Ascending aorta (tissue), 2 donors: ENCODE measurements around the gene ETV7. TPM values are rescaled to one million over a fixed set of nuclear protein-coding genes. Genes with fewer than 3 reads are reported as not detected.
A peak's percentile ranks its signal among the peaks of the same experiment; 100 is the strongest.

Source experiments
- DNase-seq, 2 donors: peaks; one replicate each; pipeline ENCODE4 v3.0.0-alpha.2; 2019; ENCODE audit warnings: low spot score in 2 of 2
- H3K27ac ChIP-seq, 2 donors: fragments of 200-600 bp; sonication (generic); one replicate each; pipeline ENCODE4 v1.5.1; 2016 to 2017; ENCODE audit warnings: mild to moderate bottlenecking in 1 of 2
- H3K27me3 ChIP-seq: fragments of 200-600 bp; sonication (generic); one replicate; pipeline ENCODE4 v1.5.1; 2017
- H3K36me3 ChIP-seq, 2 donors: fragments of 200-600 bp; sonication (generic); one replicate each; pipeline ENCODE4 v1.5.1; 2016
- H3K4me1 ChIP-seq, 2 donors: fragments of 200-600 bp; sonication (generic); one replicate each; pipeline ENCODE4 v1.5.1; 2016 to 2017; ENCODE audit warnings: mild to moderate bottlenecking in 1 of 2
- H3K4me3 ChIP-seq, 2 donors: fragments of 200-600 bp; sonication (generic); one replicate each; pipeline ENCODE4 v1.5.1; 2016 to 2017; ENCODE audit warnings: mild to moderate bottlenecking in 1 of 2
- H3K9me3 ChIP-seq, 2 donors: fragments of 200-600 bp; sonication (generic); one replicate each; pipeline ENCODE4 v1.5.1; 2016
- CTCF ChIP-seq, 3 experiments: fragments of 200-600 bp in 2 of 3; fragments of 450-650 bp in 1 of 3; sonication (generic) in 2 of 3; IDR thresholded peaks; one replicate each; pipeline ENCODE4 v1.5.1; 2016 to 2019; ENCODE audit warnings: antibody characterized with exemption in 3 of 3, mild to moderate bottlenecking in 1 of 3, moderate library complexity in 1 of 3
- intact Hi-C: fragments of 100-400 bp; cut with DNase I; formaldehyde crosslinking; loops from one replicate; pipeline ENCODE4 v1.15.1; 2023
- total RNA-seq: library from RNA; depleted of rRNA; stranded (reverse); fragments of >200 nt; gene quantifications from one replicate; pipeline ENCODE4 v1.1.0, GENCODE V29; 2016

Gene ETV7
- total RNA-seq, 1 donor from 2014 or later: not detected

DNA sequence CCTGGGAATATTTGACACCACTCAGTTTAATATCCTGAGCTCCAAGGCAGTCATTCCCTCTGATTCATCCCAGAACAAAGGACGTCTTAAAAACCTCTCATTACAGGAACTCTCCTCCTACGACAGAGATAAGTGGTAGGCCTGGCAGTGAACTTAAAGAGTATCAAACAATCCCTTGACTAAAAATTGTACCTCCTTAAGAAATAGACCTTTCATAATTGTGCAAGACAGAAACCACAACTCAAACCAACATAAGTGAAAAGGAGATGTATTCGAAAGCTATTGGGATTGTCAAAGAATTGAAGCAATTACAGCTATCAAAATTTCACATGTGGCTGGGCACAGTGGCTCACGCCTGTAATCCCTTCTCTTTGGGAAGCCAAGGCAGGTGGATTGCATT is 31.6 kb downstream of the ETV7 start:
- intact Hi-C loops: no loop called here
- DNase-seq: no peak
- no peak overlapping the region for H3K4me3 ChIP-seq
- H3K4me1 ChIP-seq: peaks cover 0 to 34% of the 10 kb centered on the region in 2 donors
- TF ChIP-seq CTCF (IDR thresholded peaks at IDR 0.05): no peak
- H3K27me3 ChIP-seq: no peaks in the 10 kb centered on the region
- H3K9me3 ChIP-seq: no peaks in the 10 kb centered on the region
- H3K27ac ChIP-seq: no peak overlapping the region
- no peaks in the 10 kb centered on the region for H3K36me3 ChIP-seq

- Histone ChIP-seq H3K4me3 (no peak overlapping the region), H3K9me3 (no peaks in the 10 kb centered on the region), H3K4me1 (peaks cover 0 to 22% of the 10 kb centered on the region in 2 donors), H3K27ac (no peak overlapping the region), H3K36me3 (no peaks in the 10 kb centered on the region), H3K27me3 (no peaks in the 10 kb centered on the region)
- intact Hi-C loops: no loop called here
- no peak for DNase-seq
- TF ChIP-seq CTCF (IDR thresholded peaks at IDR 0.05): no peak
Observed at GRCh38 chr6:36353411-36353915, 34.0 kb downstream of the ETV7 start.

- intact Hi-C loops: no loop called here
- no peaks in the 10 kb centered on the region for H3K9me3 ChIP-seq
Observed at GRCh38 chr6:36352477-36353157, 34.9 kb downstream of the ETV7 start.

DNA sequence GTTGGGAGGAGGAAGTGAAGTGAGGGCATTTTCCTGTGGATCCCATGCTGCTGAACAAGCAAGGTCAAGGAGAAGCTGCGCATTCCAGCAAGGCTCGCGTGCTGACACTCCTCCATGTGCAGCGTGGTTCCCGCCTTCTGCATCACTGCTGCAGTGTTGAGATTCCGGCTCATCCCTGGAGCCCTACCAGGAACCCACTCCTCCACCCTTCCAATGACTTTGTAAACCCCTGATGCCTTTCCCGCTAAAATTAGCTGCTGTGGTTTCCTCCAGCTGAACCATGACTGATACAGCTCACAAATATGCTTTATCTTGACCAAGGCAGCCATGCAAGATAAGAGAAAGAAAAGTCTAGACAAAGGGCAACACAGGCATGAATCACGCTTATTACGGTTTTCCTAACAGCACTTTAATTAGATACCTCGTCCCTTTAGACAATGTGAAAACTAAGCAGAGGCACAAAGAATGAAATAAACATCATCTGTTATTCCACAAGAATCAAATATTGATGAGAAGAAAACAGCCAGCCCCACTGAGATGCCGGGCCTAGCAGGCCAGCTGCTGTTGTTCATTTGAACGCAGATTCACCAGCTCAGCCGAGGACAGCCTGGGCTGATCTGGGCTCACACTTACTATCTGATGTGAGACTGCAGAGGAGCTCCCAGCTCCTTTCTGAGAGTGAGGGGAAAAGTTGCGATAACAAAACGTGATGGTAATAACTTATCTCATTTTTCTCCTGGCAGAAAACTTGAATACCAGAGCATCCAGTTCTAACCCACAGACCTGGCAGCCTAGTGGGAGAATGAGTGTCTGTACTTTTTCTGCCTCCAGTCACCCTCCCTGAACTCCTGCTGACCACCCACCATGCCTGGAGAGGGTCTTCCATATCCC is 36.5 kb downstream of the ETV7 start:
- intact Hi-C loops: no loop called here
- H3K4me3 ChIP-seq: no peak overlapping the region
- H3K27ac ChIP-seq: peak overlapping the region; percentile 76 to 89
- H3K4me1 ChIP-seq: peaks cover 0 to 20% of the 10 kb centered on the region in 2 donors
- DNase-seq: peak in 1 of 2 donors; percentile 77
- no peaks in the 10 kb centered on the region for H3K27me3 ChIP-seq
- TF ChIP-seq CTCF (IDR thresholded peaks at IDR 0.05): no peak
- H3K36me3 ChIP-seq: no peaks in the 10 kb centered on the region
- no peaks in the 10 kb centered on the region for H3K9me3 ChIP-seq

More at GRCh38 chr6:36352477-36353157, 34.9 kb downstream of the ETV7 start:
- H3K36me3 ChIP-seq: no peaks in the 10 kb centered on the region
- H3K27me3 ChIP-seq: no peaks in the 10 kb centered on the region
- no peak for TF ChIP-seq CTCF (IDR thresholded peaks at IDR 0.05)
- no peak overlapping the region for H3K4me3 ChIP-seq
- peaks cover 0 to 20% of the 10 kb centered on the region in 2 donors for H3K4me1 ChIP-seq
- H3K27ac ChIP-seq: peak overlapping the region; percentile 76 to 89
- no peak for DNase-seq

GRCh38 chr6:36350082-36350481 is 37.4 kb downstream of the ETV7 start:
- Histone ChIP-seq H3K27ac (peak overlapping the region; percentile 76 to 89), H3K4me3 (no peak overlapping the region), H3K9me3 (no peaks in the 10 kb centered on the region), H3K27me3 (no peaks in the 10 kb centered on the region), H3K4me1 (peaks cover 0 to 20% of the 10 kb centered on the region in 2 donors), H3K36me3 (no peaks in the 10 kb centered on the region)
- TF ChIP-seq CTCF (IDR thresholded peaks at IDR 0.05): no peak
- intact Hi-C loops: no loop called here
- no peak for DNase-seq
